ENCODE data around the gene COX19. TPM values are rescaled to one million over a fixed set of nuclear protein-coding genes. Genes with fewer than 3 reads are reported as not detected.

COX19 gene
- total RNA-seq, 2 donors from 2014 or later: 2.8 to 5.5 TPM

DNA sequence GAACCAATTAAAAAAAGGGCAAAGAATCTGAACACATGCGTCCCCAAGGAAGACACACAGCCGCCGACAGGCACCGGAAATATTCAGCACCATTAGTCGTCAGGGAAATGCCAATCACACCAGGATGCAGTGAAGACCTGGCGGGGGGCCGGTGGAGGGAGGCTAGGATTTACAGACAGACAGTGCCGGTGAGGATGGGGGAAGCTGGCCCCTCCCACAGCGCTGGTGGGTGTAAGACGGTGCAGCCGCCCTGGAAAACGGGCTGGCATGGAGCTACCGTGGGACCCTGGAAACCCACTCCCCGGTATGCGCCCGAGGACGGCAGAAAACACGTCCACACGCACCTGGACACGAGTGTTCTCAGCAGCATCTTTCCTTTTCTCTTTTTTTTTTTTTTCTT, 16.1 kb downstream of the COX19 start:
- no peaks in the 10 kb centered on the region for H3K27me3 ChIP-seq
- no peaks in the 10 kb centered on the region for H3K36me3 ChIP-seq
- TF ChIP-seq, protein P1, sequence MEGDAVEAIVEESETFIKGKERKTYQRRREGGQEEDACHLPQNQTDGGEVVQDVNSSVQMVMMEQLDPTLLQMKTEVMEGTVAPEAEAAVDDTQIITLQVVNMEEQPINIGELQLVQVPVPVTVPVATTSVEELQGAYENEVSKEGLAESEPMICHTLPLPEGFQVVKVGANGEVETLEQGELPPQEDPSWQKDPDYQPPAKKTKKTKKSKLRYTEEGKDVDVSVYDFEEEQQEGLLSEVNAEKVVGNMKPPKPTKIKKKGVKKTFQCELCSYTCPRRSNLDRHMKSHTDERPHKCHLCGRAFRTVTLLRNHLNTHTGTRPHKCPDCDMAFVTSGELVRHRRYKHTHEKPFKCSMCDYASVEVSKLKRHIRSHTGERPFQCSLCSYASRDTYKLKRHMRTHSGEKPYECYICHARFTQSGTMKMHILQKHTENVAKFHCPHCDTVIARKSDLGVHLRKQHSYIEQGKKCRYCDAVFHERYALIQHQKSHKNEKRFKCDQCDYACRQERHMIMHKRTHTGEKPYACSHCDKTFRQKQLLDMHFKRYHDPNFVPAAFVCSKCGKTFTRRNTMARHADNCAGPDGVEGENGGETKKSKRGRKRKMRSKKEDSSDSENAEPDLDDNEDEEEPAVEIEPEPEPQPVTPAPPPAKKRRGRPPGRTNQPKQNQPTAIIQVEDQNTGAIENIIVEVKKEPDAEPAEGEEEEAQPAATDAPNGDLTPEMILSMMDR (IDR thresholded peaks at IDR 0.05): no peak
- no peak overlapping the region for H3K27ac ChIP-seq
- peaks cover 0 to 20% of the 10 kb centered on the region in 2 donors for H3K4me1 ChIP-seq
- H3K9me3 ChIP-seq: no peaks in the 10 kb centered on the region
- no peak for DNase-seq (ENCODE audit: low spot score)
- H3K4me3 ChIP-seq: no peak overlapping the region

DNA sequence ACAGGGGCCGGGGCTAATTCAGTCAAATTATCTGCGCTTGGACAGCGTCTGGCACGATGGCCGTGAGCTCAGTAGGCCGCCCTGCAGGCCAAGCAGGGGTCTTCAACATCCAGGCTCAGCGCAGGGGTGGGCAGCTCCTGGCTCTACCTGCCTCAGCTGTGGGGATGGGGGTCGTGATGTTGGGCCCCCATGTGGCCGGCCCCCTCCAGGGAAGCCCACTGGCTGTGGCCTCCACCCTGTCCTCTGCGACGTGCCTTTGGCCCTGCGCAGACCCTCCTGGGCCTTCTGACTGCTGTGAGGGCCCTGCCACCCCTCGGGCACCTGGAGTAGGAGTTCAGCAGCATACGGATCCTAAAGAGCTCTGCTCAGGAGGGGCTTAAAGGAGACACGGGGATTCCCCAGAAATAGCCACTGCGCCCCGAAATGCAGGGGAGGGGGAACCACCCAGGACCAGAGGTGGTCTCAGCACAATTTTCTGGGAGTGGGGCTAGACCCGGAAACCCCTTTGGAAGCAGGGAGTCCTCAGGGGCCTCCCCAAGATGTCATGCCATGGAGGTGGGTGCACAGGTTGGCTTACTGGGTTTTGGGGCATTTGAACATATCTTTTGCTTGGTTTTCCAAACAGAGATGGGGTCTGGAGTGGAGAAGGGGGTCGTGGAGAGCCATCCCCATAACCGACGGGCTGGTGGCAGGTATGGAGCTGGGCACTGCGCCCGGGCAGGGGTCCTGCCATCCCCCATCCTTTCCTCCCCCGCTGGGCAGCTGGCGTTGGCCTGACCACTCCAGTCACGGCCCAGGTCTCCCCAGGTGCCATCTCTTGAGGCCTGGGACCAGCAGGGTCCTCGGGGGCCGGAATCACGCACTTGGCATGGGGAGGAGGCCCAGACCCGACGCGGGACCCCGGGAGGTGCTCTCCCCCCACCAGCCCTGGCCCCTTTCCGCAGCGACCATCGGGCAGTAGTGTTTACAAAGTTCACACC, 16.8 kb downstream of the COX19 start:
- no peaks in the 10 kb centered on the region for H3K9me3 ChIP-seq
- no peak for DNase-seq (ENCODE audit: low spot score)
- no peak overlapping the region for H3K27ac ChIP-seq
- H3K4me1 ChIP-seq: peaks cover 0 to 17% of the 10 kb centered on the region in 2 donors
- TF ChIP-seq, protein P1 (IDR thresholded peaks at IDR 0.05): no peak
- H3K36me3 ChIP-seq: no peaks in the 10 kb centered on the region
- no peak overlapping the region for H3K4me3 ChIP-seq
- H3K27me3 ChIP-seq: peaks cover 0 to 3% of the 10 kb centered on the region in 2 donors

DNA sequence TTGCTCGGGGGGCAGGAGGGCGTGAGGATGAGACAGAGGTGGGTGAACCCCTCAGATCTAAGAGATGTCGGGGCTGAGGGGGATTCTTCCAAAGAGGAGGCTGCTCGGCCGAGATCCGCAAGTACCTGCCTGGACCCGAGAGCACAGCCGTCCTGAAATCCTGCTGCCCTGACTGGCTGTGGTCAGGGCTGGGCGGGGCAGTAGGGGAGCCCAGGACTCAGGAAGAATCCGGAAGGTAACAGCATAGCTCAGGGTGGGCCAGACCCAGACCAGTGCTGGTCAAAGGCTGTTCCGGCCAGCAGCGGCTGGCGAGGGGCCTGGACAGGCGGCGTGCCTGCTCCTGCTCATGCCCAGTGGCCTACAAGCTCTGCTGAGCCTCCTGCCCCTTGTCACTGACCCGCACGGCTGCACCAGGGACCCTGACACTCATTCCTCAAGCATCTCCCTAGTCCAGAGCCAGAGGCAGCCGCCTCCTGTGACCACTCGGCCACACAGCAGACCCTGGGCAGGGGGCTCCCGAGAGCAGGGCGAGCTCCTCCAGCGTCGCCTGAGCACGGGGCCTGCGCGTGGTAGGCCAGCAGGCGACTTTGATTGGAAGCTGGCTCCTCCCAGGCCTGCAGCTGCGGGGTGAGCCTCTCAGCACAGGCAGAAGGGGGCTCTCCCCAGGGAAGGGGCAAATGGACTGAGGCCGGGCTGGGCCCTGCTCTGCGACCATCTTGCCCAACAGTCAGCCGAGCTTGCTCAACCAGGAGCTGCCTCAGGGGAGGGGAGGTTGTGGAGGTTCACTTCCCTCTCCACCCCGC, 17.7 kb downstream of the COX19 start:
- TF ChIP-seq, protein P1 (IDR thresholded peaks at IDR 0.05): no peak
- no peak for DNase-seq (ENCODE audit: low spot score)
- Histone ChIP-seq H3K27me3 (peaks cover 0 to 8% of the 10 kb centered on the region in 2 donors), H3K36me3 (no peaks in the 10 kb centered on the region), H3K4me1 (peaks cover 0 to 18% of the 10 kb centered on the region in 2 donors), H3K4me3 (no peak overlapping the region), H3K27ac (no peak overlapping the region), H3K9me3 (no peaks in the 10 kb centered on the region)

DNA sequence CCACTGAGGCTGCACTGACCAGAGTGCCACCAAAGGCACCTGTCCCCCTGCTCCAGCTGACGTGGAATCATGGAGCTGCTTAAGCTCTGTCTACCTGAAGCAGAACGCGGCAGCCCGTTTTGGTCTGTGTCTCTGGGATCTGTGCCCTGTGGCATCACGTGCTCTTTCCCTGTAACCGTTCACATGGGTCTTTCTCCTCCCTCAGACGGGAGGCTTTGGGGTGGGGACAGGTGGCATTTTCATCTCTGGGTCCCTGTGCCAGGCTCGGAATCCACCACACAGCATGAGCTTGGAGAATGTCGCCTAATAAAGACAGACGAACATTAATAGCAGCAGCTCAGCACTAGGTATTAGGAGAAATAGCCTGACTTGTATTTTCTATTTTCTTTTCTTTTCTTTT, 19.3 kb downstream of the COX19 start:
- Histone ChIP-seq H3K36me3 (no peaks in the 10 kb centered on the region), H3K4me3 (no peak overlapping the region), H3K9me3 (no peaks in the 10 kb centered on the region), H3K27me3 (peaks cover 0 to 8% of the 10 kb centered on the region in 2 donors), H3K27ac (no peak overlapping the region), H3K4me1 (peaks cover 0 to 19% of the 10 kb centered on the region in 2 donors)
- TF ChIP-seq, protein P1 (IDR thresholded peaks at IDR 0.05): no peak
- no peak for DNase-seq (ENCODE audit: low spot score)

DNA sequence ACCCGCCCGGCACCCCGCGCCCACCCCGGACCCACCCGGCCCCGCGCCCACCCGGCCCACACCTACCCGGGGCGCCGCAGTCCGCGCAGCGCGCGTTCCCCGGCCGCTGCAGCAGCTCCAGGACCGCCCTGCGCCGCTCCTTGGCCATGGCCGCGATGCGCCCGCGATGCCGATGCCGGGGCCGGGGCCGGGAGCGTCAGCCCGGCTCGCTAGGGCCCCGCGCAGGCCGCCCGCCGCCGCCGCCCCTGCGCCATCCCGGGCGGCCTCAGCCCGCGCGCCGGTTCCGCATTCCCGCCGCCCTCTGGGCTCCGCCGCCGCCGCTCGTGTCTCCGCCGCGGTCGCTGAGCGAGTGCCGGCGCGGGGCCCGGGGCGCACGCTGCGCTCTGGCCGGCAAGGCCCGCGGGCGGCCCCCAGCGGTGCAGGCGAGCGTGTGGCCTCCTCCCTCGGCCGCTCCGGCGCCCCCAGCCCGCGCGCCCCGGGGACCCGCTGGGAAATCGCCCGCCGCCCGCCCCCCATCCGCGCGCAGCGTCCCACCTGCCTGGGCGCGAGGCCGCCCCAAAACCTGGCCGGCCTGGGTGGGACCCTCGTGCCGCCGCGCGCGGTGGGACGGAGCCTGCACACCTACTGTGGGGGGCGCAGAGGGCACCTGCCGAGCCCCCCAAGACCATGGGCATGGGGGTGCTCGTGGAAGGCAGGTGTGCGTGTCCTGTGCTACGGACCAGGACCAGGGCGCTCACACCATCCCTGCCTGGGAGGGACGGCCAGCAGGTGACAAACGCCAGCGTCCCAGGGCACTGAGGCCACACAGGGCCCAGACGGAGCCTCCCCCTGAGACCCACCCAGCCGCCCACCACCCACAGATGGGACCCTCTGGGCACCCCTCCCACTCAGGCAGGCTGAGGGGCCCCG, 20.8 kb downstream of the COX19 start, which contains the start of gene ADAP1:
ADAP1 (minus strand) TSS at position 351 of the 909 bp plus-strand sequence; CDS start at position 148, 203 bp downstream.
- peak within 1 kb of the TSS; percentile 44 to 54 for H3K4me3 ChIP-seq
- DNase-seq (ENCODE audit: low spot score): no peak
- H3K36me3 ChIP-seq: no peaks in the 10 kb centered on the region
- H3K27me3 ChIP-seq: peaks cover 0 to 8% of the 10 kb centered on the region in 2 donors
- H3K27ac ChIP-seq: peak within 1 kb of the TSS; percentile 9 to 23
- no peaks in the 10 kb centered on the region for H3K9me3 ChIP-seq
- peaks cover 0 to 19% of the 10 kb centered on the region in 2 donors for H3K4me1 ChIP-seq
- TF ChIP-seq, protein P1 (IDR thresholded peaks at IDR 0.05): no peak
